GM18508 (cell line): ENCODE measurements around the gene NOG.

Experiments used
- ATAC-seq: cut with Tn5 transposase; IDR thresholded peaks from one replicate; pipeline ENCODE4 v1.9.1; 2021; ENCODE audit warnings: moderate number of reproducible peaks; ENCODE audit not compliant: insufficient read depth, unreplicated experiment

NOG gene

DNA sequence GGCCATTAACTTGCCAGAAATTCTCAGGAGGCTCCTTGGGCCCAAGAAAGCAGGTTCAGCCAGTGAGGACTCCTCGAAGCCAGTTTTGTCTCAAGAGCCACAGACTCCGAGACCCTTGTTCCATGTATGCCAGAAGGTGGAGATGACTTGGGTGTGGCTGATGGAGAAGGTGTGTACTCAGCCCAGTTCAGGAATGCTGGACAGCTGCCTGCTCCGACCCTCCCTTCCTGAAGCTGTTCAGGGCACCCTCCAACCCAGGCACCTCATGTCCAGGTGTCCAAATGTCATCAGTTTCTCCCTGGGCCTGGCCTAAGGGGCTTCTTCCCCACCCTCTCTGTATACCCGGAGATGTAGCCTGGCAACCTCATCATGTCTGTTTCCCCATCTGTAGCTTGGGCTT, 40.2 kb downstream of the NOG start:
- no peak for ATAC-seq

- no peak for ATAC-seq
These were observed 42.1 kb downstream of the NOG start for GRCh38 chr17:56635641-56636040.

DNA sequence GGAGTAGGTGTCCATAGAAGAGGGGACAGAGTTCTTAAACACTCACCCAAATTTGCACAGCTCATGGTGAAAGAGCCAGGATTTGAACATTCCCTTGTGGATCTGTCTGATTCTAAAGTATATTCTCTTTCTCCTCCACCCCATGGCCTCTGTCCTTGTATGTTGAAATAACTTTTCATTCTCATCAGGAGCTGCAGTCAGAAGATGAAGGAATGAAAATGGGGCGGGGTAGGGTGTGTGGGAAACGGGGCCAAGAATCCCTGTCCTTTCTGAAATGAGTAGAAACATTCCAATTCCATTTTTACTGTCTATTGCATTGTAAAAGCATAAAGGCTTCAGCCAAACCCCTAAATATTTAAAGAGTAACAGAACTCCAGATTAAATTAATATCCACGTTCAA, 42.8 kb downstream of the NOG start:
- no peak for ATAC-seq

DNA sequence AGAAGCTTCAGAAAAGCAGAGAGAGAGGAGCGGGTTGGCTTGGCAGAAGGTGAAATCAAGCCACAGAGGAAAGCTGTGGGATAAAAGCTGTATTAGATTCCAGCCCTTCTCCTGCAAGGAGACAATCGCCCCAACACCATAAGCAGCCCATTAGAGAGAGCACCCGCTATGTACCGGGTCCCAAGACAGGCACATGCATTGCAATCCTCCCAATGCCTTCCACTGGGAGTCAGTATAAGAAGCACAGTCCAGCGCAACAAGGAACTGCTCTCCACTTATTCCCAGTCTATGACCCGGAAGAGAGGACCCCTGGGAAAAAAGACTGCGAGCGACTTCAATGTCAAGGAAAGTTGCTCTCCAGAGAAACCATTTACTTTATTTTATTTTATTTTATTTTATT, 43.8 kb downstream of the NOG start:
- ATAC-seq = no peak

- ATAC-seq = no peak
These were observed 45.1 kb downstream of the NOG start for GRCh38 chr17:56638591-56639051.

DNA sequence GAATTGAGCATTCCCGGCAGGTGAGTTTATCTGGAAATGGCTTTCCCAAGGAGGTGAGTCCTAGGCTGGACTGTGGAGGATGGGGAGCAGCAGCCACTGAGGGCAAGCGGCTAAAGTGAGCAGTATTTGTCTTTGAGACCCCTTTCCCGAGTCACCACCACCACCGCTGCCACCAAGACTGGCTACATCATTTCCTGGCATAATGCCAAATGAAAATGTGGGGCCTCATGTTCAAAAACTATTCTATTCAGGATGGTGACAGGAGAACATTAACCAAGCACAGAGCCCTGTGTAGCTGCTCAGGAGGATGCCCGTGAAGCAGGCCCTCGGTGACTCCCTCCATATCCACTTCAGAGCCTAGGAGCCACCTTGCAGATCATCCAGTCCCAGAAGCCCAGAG, 46.0 kb downstream of the NOG start:
- ATAC-seq = no peak

DNA sequence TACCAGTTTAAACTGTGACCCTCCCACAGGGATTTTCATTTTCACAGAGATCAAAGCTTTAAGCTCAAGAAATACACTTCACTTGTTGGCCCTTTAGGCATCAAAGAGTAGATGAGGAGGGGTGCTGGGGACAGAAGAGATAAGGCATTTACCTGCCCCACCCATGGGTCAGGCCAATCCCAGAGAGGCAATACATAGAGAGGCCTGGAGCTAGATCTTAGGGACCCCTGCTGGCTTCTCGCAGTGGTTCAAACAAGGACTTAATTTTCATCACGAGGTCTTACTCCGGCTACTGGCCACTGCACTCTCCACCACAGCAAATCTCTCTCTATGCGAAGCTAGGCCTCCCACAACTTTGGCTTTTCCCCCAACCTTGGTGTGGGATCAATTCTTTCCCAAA, 46.6 kb downstream of the NOG start:
- no peak for ATAC-seq

- no peak for ATAC-seq
These were observed 47.9 kb downstream of the NOG start for GRCh38 chr17:56641373-56641772.

DNA sequence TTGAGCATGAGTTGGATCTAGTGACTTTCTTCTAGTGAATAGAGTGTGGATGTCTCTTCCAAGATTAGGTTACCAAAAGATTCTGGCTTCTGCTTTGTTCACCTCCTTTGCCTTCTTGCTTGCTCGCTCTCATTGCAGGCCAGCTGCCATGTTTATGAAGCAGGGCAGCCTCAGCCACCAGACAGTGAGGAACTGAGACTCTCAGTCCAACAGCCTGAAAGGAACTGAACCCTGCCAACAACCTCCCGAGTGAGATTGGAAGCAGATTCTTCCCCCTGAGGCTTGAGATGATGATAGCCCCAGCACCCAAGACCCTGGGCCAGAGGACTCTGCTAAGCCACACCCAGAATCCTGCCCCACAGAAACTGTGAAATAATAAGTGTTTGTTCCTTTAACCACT, 48.4 kb downstream of the NOG start:
- ATAC-seq = no peak

- no peak for ATAC-seq
These were observed 48.9 kb downstream of the NOG start for GRCh38 chr17:56642424-56642823.
